GM23338 (cell line): ENCODE results near the gene DOCK4. TPM values are rescaled to one million over a fixed set of nuclear protein-coding genes. Genes with fewer than 3 reads are reported as not detected.

ENCODE experiments used
- ATAC-seq: fragments of 200-7000 bp; cut with Tn5 transposase; 3 replicates; pipeline ENCODE4 v1.9.1; 2020
- DNase-seq: peaks from one replicate; pipeline ENCODE4 v3.0.0-alpha.2; 2015; ENCODE audit warnings: low spot score
- H2AFZ ChIP-seq: fragments of 200-600 bp; sonication (generic); 2 replicates; pipeline ENCODE4 v1.8.0; 2016; ENCODE audit warnings: antibody characterized with exemption, mild to moderate bottlenecking, moderate library complexity
- H3F3A ChIP-seq: fragments of 200-600 bp; sonication (generic); replicated peaks from 2 replicates; pipeline ENCODE4 v1.8.0; 2017; ENCODE audit warnings: antibody characterized with exemption, mixed run types, low read depth
- H3K27ac ChIP-seq: fragments of 200-600 bp; sonication (generic); 2 replicates; pipeline ENCODE4 v1.6.1; 2016; ENCODE audit warnings: low read depth
- H3K27me3 ChIP-seq: fragments of 200-600 bp; sonication (generic); 2 replicates; pipeline ENCODE4 v1.8.0; 2016; ENCODE audit warnings: mild to moderate bottlenecking, mixed run types, moderate library complexity; ENCODE audit not compliant: insufficient read depth
- H3K36me3 ChIP-seq: fragments of 200-600 bp; sonication (generic); 2 replicates; pipeline ENCODE4 v1.8.0; 2016; ENCODE audit warnings: mild to moderate bottlenecking; ENCODE audit not compliant: insufficient read depth
- H3K4me1 ChIP-seq: fragments of 200-600 bp; sonication (generic); 2 replicates; pipeline ENCODE4 v1.8.0; 2016; ENCODE audit warnings: mild to moderate bottlenecking, moderate library complexity; ENCODE audit not compliant: insufficient read depth
- H3K4me2 ChIP-seq: fragments of 200-600 bp; sonication (generic); 2 replicates; pipeline ENCODE4 v1.7.1; 2017; ENCODE audit warnings: mixed run types
- H3K4me3 ChIP-seq: fragments of 200-600 bp; sonication (generic); 2 replicates; pipeline ENCODE4 v1.6.1; 2016; ENCODE audit warnings: mixed run types
- H3K79me2 ChIP-seq: fragments of 200-600 bp; sonication (generic); replicated peaks from 2 replicates; pipeline ENCODE4 v1.8.0; 2017; ENCODE audit warnings: mild to moderate bottlenecking; ENCODE audit not compliant: insufficient read depth
- H3K9me2 ChIP-seq: fragments of 200-600 bp; sonication (generic); 2 replicates; pipeline ENCODE4 v1.8.0; 2017; ENCODE audit not compliant: insufficient read depth
- H4K20me1 ChIP-seq: fragments of 200-600 bp; sonication (generic); replicated peaks from 2 replicates; pipeline ENCODE4 v1.8.0; 2017; ENCODE audit warnings: mild to moderate bottlenecking; ENCODE audit not compliant: insufficient read depth
- H3K27ac Mint-ChIP-seq: 2 replicates; pipeline ENCODE4 v1.8.0; 2020; ENCODE audit warnings: inconsistent platforms, mild to moderate bottlenecking, moderate library complexity, mixed read lengths
- H3K27me3 Mint-ChIP-seq: 3 replicates; pipeline ENCODE4 v1.8.0; 2022; ENCODE audit warnings: low read depth, mild to moderate bottlenecking, moderate library complexity, mixed read lengths, inconsistent platforms; ENCODE audit not compliant: insufficient read depth, poor library complexity
- H3K36me3 Mint-ChIP-seq: 3 replicates; pipeline ENCODE4 v1.8.0; 2021; ENCODE audit warnings: low read depth, mild to moderate bottlenecking, inconsistent platforms, moderate library complexity, mixed read lengths
- H3K4me1 Mint-ChIP-seq: 3 replicates; pipeline ENCODE4 v1.8.0; 2020; ENCODE audit warnings: mild to moderate bottlenecking, inconsistent platforms, mixed read lengths
- H3K4me3 Mint-ChIP-seq: 3 replicates; pipeline ENCODE4 v1.8.0; 2021; ENCODE audit warnings: moderate library complexity, mild to moderate bottlenecking, inconsistent platforms, mixed read lengths
- H3K9me3 Mint-ChIP-seq: 3 replicates; pipeline ENCODE4 v1.8.0; 2020; ENCODE audit warnings: moderate library complexity, mild to moderate bottlenecking, inconsistent platforms, mixed read lengths
- CREB1 ChIP-seq: fragments of 250-450 bp; sonication (Bioruptor Pico); IDR thresholded peaks from 2 replicates; pipeline ENCODE4 v1.5.0; 2020; ENCODE audit warnings: low read depth, mild to moderate bottlenecking, moderate library complexity
- EZH2 ChIP-seq: fragments of 200-600 bp; sonication (generic); IDR thresholded peaks from one replicate; pipeline ENCODE4 v1.8.0; 2017; ENCODE audit warnings: antibody characterized with exemption, mild to moderate bottlenecking, low read depth; ENCODE audit not compliant: unreplicated experiment
- JUNB ChIP-seq: IDR thresholded peaks from one replicate; pipeline ENCODE4 v1.6.1; 2016; ENCODE audit warnings: antibody characterized with exemption; ENCODE audit not compliant: unreplicated experiment
- STAT1 ChIP-seq: IDR thresholded peaks from one replicate; pipeline ENCODE4 v1.6.1; 2016; ENCODE audit warnings: antibody characterized with exemption; ENCODE audit not compliant: unreplicated experiment
- ZNF462 ChIP-seq: fragments of 250-450 bp; sonication (Bioruptor Pico); IDR thresholded peaks from 2 replicates; pipeline ENCODE4 v1.5.0; 2020; ENCODE audit warnings: mild to moderate bottlenecking, moderate library complexity
- polyA plus RNA-seq: library from polyadenylated mRNA; unstranded; fragments of >200 nt; fragmentation: Nextera tagmentation; extraction: Ambion mirVana; gene quantifications from 2 replicates; pipeline ENCODE4 v1.2.1, GENCODE V29; 2016
- total RNA-seq: library from RNA; depleted of rRNA; stranded (reverse); fragments of >200 nt; shearing (Covaris generic); gene quantifications from 2 replicates; pipeline ENCODE4 v1.2.3, GENCODE V29; 2014
- TF ChIP-seq, protein P1 (sequence below): IDR thresholded peaks from 2 replicates; pipeline ENCODE4 v1.6.1; 2016; ENCODE audit warnings: antibody characterized with exemption

The DOCK4 gene
- total and polyA plus RNA-seq, 2 experiments from 2014 or later = 6.3 to 33.8 TPM

DNA sequence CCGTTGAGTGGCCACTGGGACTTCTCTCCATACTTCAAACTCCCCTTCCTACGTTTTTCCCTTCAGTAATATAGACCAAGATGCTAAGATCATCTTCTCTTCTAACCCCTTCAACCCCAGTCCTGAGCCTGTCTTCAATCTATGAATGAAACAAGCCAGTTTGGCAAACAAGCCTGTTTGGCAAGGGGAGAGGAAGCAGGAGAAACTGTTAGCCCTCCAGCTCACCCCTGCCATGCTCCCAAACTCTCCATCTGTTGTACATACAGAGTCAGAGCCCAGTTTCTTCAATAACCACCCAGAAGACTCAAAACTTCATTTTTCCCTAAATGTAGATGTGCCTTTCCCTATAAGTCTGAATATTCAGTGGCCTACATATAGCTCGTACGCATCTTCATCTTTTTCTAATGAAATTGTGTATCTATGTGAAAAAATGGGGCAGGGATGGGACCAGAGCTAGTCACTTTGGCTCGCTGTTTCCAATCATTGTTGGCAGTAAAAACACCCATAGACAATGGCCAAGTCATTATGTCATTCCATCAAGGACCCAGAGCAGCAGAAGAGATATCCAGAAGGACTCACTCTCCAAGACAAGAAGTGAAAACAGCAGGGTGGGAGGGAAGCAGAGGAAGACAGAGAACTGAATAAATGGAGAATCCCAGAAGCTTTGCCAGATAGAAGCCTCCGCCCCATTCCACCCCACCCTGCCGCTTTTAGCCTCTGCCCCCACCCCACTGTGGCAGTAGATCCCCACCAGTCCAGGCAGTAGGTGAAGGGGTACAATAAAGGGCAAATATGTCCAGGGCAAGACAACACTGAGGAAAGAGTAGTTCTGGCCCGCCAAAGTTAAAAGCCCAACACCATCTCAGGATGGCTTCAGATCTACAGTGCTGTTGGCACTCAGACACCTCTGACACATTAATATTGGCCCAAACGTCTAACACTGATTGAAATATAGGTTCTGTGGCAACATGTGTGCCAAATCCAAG is 87.3 kb downstream of the DOCK4 start:
- Mint-ChIP-seq H3K9me3 (no peaks in the 10 kb centered on the region), H3K4me3 (no peak overlapping the region), H3K27me3 (peaks cover 2% of the 10 kb centered on the region), H3K4me1 (peaks cover 15% of the 10 kb centered on the region), H3K36me3 (no peaks in the 10 kb centered on the region), H3K27ac (no peak overlapping the region)
- no peaks in the 10 kb centered on the region for H3F3A ChIP-seq
- no peaks in the 10 kb centered on the region; the same call in 1 of the 2 replicates for H3K9me2 ChIP-seq
- H3K27ac ChIP-seq = no peak overlapping the region
- H4K20me1 ChIP-seq = no peaks in the 10 kb centered on the region; the same call in 1 of the 2 replicates
- DNase-seq = no peak
- no peak overlapping the region for H2AFZ ChIP-seq
- no peaks in the 10 kb centered on the region for H3K27me3 ChIP-seq
- peaks cover 56% of the 10 kb centered on the region for H3K79me2 ChIP-seq
- no peak for ATAC-seq
- TF ChIP-seq JUNB = no peak
- TF ChIP-seq CREB1 (CRISPR knock-in tag) = no peak
- TF ChIP-seq STAT1 = no peak
- TF ChIP-seq, protein P1, sequence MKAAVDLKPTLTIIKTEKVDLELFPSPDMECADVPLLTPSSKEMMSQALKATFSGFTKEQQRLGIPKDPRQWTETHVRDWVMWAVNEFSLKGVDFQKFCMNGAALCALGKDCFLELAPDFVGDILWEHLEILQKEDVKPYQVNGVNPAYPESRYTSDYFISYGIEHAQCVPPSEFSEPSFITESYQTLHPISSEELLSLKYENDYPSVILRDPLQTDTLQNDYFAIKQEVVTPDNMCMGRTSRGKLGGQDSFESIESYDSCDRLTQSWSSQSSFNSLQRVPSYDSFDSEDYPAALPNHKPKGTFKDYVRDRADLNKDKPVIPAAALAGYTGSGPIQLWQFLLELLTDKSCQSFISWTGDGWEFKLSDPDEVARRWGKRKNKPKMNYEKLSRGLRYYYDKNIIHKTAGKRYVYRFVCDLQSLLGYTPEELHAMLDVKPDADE = no peak
- TF ChIP-seq ZNF462 (CRISPR knock-in tag) = no peak
- no peak for TF ChIP-seq EZH2
- no peak overlapping the region for H3K4me3 ChIP-seq
- no peaks in the 10 kb centered on the region; the same call in 1 of the 2 replicates for H3K4me1 ChIP-seq
- H3K4me2 ChIP-seq = no peak overlapping the region
- no peaks in the 10 kb centered on the region for H3K36me3 ChIP-seq
